HepG2 (cell line): ENCODE data around the gene CDC42EP1. TPM values are rescaled to one million over a fixed set of nuclear protein-coding genes. Genes with fewer than 3 reads are reported as not detected.

Experiments used
- FOXC1 ChIP-seq: sonication (generic); formaldehyde crosslinking; IDR thresholded peaks from 2 replicates; pipeline ENCODE4 v1.8.0; 2022; ENCODE audit warnings: mild to moderate bottlenecking, missing genetic modification reagents, borderline replicate concordance
- IKZF4 ChIP-seq: sonication (generic); formaldehyde crosslinking; IDR thresholded peaks from 2 replicates; pipeline ENCODE4 v1.5.1; 2020; ENCODE audit warnings: borderline replicate concordance, mild to moderate bottlenecking, low read depth, missing genetic modification reagents; ENCODE audit errors: not compliant biosample characterization
- KAT7 ChIP-seq: IDR thresholded peaks from 2 replicates; pipeline ENCODE4 v1.6.1; 2018; ENCODE audit warnings: borderline replicate concordance, missing compliant biosample characterization
- KLF15 ChIP-seq: sonication (generic); formaldehyde crosslinking; IDR thresholded peaks from 2 replicates; pipeline ENCODE4 v1.8.1; 2023; ENCODE audit warnings: borderline replicate concordance, mild to moderate bottlenecking, inconsistent platforms, missing genetic modification reagents, mixed read lengths
- MAZ ChIP-seq, 2 experiments: sonication (generic) in 1 of 2; formaldehyde crosslinking in 1 of 2; IDR thresholded peaks; 2 replicates each; pipeline versions ENCODE4 v1.5.0 to v1.6.1; 2012 to 2020; ENCODE audit warnings: low read depth in 2 of 2, mild to moderate bottlenecking in 2 of 2, borderline replicate concordance in 1 of 2, improper control_type of control experiment in 1 of 2, low read length in 1 of 2, missing genetic modification reagents in 1 of 2, moderate library complexity in 1 of 2
- NFIC ChIP-seq: IDR thresholded peaks from 2 replicates; pipeline ENCODE4 v1.6.1; 2012; ENCODE audit warnings: mild to moderate bottlenecking, low read length, inconsistent platforms
- ONECUT2 ChIP-seq: sonication (generic); formaldehyde crosslinking; IDR thresholded peaks from 2 replicates; pipeline ENCODE4 v1.4.0; 2020; ENCODE audit warnings: missing genetic modification reagents
- PAXIP1 ChIP-seq: sonication (generic); formaldehyde crosslinking; conservative IDR thresholded peaks from 2 replicates; pipeline ENCODE4 v1.4.0; 2020; ENCODE audit warnings: mild to moderate bottlenecking, missing genetic modification reagents, moderate library complexity
- PTBP1 ChIP-seq: fragments of 200-400 bp; formaldehyde crosslinking; IDR thresholded peaks from 2 replicates; pipeline ENCODE4 v1.6.1; 2018; ENCODE audit warnings: low read length, low read depth; ENCODE audit not compliant: poor library complexity, severe bottlenecking
- SYNCRIP ChIP-seq: fragments of 200-400 bp; formaldehyde crosslinking; IDR thresholded peaks from 2 replicates; pipeline ENCODE4 v1.6.1; 2018; ENCODE audit warnings: mild to moderate bottlenecking, low read depth, low read length; ENCODE audit not compliant: insufficient read depth
- TMF1 ChIP-seq: sonication (generic); formaldehyde crosslinking; IDR thresholded peaks from 2 replicates; pipeline ENCODE4 v1.8.1; 2022; ENCODE audit warnings: low read depth, missing genetic modification reagents
- TSC22D2 ChIP-seq: sonication (generic); formaldehyde crosslinking; IDR thresholded peaks from 2 replicates; pipeline ENCODE4 v1.5.1; 2020; ENCODE audit warnings: missing genetic modification reagents, mild to moderate bottlenecking, borderline replicate concordance
- ZBTB37 ChIP-seq: sonication (generic); formaldehyde crosslinking; IDR thresholded peaks from 2 replicates; pipeline ENCODE4 v1.4.0; 2020; ENCODE audit warnings: mild to moderate bottlenecking, missing genetic modification reagents
- ZFP36 ChIP-seq: fragments of 150-350 bp; IDR thresholded peaks from 2 replicates; pipeline ENCODE4 v1.6.1; 2018; ENCODE audit warnings: borderline replicate concordance, low read length, low read depth; ENCODE audit not compliant: partially characterized antibody
- ZNF597 ChIP-seq: sonication (generic); formaldehyde crosslinking; IDR thresholded peaks from 2 replicates; pipeline ENCODE4 v1.5.0; 2020; ENCODE audit warnings: missing genetic modification reagents
- ZNF614 ChIP-seq: IDR thresholded peaks from 2 replicates; pipeline ENCODE4 v1.6.1; 2018; ENCODE audit warnings: missing biosample characterization, missing genetic modification reagents, inconsistent platforms, borderline replicate concordance
- ZSCAN30 ChIP-seq: sonication (generic); formaldehyde crosslinking; IDR thresholded peaks from 2 replicates; pipeline ENCODE4 v1.5.0; 2020; ENCODE audit warnings: mild to moderate bottlenecking, missing genetic modification reagents
- polyA plus RNA-seq, 8 experiments: library from polyadenylated mRNA; depleted of rRNA in 3 of 8; stranded (reverse) in 7 of 8; unstranded in 1 of 8; fragments of >200 nt; fragmentation: Illumina TruSeq in 4 of 8; extraction: Trizol in 4 of 8; gene quantifications; 2 replicates each; pipeline versions ENCODE4 v1.2.1 to v1.2.3, GENCODE V29; 2011 to 2016; ENCODE audit warnings: low read depth in 4 of 8, missing spikeins in 1 of 8, mixed read lengths in 1 of 8; ENCODE audit not compliant: insufficient read depth in 1 of 8
- total RNA-seq, 5 experiments: library from RNA; depleted of rRNA; stranded (reverse); fragments of >200 nt; fragmentation: Illumina TruSeq; extraction: Trizol; gene quantifications; 2 replicates each; pipeline ENCODE4 v1.2.3, GENCODE V29; 2016; ENCODE audit warnings: low read depth in 1 of 5
- TF ChIP-seq, protein P1 (sequence below): sonication (generic); formaldehyde crosslinking; IDR thresholded peaks from 2 replicates; pipeline ENCODE4 v1.8.0; 2022; ENCODE audit warnings: mild to moderate bottlenecking, missing genetic modification reagents, moderate library complexity
- TF ChIP-seq, protein P2 (sequence below): sonication (generic); formaldehyde crosslinking; IDR thresholded peaks from 2 replicates; pipeline ENCODE4 v1.8.1; 2023; ENCODE audit warnings: missing genetic modification reagents, mild to moderate bottlenecking, borderline replicate concordance

Gene CDC42EP1
- total and polyA plus RNA-seq, 2 of the 13 experiments (the other 11 are each of a cell fraction or from before 2014, with no cell fraction given): 17.1 to 29.5 TPM

DNA sequence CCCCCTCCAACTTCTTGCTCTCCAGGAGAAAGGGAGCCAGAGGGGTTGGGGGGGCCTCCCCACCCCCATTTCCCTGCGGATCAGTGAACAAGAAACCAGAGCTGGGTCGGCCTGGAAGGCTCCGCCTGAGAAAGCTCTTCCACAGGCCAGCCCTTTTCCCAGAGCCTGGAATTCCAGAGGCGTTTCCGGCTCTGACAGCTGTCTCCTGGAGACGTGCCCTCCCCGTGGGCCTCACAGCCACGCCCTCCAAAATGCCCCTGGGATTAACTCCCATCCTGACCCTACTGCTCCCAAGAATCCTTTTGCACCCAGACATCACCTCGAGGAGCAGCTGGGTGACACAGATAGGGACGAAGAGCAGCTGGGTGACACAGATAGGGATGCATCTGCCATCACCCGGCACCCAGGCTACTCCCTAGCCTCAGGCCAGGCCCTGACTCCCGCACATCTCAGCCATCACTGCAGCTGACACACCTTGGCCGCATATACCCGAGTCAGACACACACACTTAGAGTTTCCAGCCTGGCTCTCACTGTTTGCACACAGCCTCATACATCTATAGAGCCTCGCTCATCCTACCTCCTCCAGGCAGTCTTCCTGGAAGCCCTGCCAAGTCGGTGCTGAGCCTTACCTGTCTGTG lies 7.6 kb upstream of the CDC42EP1 start (continued):
- TF ChIP-seq, protein P1, sequence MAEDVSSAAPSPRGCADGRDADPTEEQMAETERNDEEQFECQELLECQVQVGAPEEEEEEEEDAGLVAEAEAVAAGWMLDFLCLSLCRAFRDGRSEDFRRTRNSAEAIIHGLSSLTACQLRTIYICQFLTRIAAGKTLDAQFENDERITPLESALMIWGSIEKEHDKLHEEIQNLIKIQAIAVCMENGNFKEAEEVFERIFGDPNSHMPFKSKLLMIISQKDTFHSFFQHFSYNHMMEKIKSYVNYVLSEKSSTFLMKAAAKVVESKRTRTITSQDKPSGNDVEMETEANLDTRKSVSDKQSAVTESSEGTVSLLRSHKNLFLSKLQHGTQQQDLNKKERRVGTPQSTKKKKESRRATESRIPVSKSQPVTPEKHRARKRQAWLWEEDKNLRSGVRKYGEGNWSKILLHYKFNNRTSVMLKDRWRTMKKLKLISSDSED (CRISPR knock-in tag): no peak
- TF ChIP-seq, protein P2, sequence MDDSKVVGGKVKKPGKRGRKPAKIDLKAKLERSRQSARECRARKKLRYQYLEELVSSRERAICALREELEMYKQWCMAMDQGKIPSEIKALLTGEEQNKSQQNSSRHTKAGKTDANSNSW (CRISPR knock-in tag): no peak
- TF ChIP-seq ZBTB37 (no peak), ONECUT2 (CRISPR knock-in tag) (no peak), NFIC (no peak), KLF15 (CRISPR knock-in tag) (no peak), ZNF614 (CRISPR knock-in tag) (no peak), TMF1 (0 out of 2 replicates have a peak, but pooled peaks have one; percentile 43), SYNCRIP (no peak), PAXIP1 (peak; percentile 37; the same call in 1 of the 2 replicates), TSC22D2 (CRISPR knock-in tag) (no peak), PTBP1 (no peak), ZNF597 (CRISPR knock-in tag) (no peak), MAZ (IDR thresholded peaks at IDR 0.05; ENCODE audit: borderline replicate concordance, low read depth, low read length) (no peak), MAZ (CRISPR knock-in tag; IDR thresholded peaks at IDR 0.05; ENCODE audit: low read depth) (no peak), FOXC1 (CRISPR knock-in tag) (0 out of 2 replicates have a peak, but pooled peaks have one; percentile 32), ZFP36 (peak; percentile 50), KAT7 (CRISPR knock-in tag) (no peak), ZSCAN30 (CRISPR knock-in tag) (no peak), IKZF4 (no peak)
